Esophagus squamous epithelium (tissue), 4 donors: ENCODE data around the gene SOX11.

Experiments
- CTCF ChIP-seq, 6 experiments: fragments of 450-650 bp in 4 of 6; fragments of 200-600 bp in 2 of 6; sonication (generic) in 2 of 6; IDR thresholded peaks; one replicate each; pipeline ENCODE4 v1.5.1; 2016 to 2019; ENCODE audit warnings: antibody characterized with exemption in 6 of 6, mild to moderate bottlenecking in 4 of 6, moderate library complexity in 4 of 6
- POLR2A ChIP-seq, 4 donors: fragments of 450-650 bp; IDR thresholded peaks; one replicate each; pipeline ENCODE4 v1.6.1; 2017; ENCODE audit warnings: antibody characterized with exemption in 4 of 4, mild to moderate bottlenecking in 4 of 4, moderate library complexity in 3 of 4

GRCh38 chr2:5722236-5722635 is 30.1 kb downstream of the SOX11 start:
- TF ChIP-seq CTCF (IDR thresholded peaks at IDR 0.05), result no peak
- TF ChIP-seq POLR2A (IDR thresholded peaks at IDR 0.05), result no peak
